ENCODE data around the gene ATP8B4.

DNA sequence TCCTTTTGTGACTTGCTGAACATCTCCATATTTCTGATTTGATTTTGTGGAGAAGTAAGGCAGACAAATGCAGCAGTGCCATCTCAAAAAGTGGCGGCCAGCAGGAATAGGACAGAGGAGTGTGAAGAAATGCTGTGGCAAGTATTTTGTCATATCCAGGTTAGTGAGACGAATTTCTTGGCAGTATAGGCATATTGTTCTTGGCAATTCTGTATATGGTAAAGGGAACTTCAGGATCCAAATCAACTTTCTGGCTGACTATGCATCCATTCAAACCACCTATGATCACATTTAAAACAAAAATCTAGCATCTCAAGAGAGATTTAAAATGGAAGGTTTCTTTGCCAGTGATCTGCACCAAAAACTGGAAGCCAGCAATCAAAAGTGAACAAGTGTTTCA, 270.2 kb downstream of the ATP8B4 start:
- no peak for TF ChIP-seq EZH2phosphoT487 (IDR thresholded peaks at IDR 0.05; ENCODE audit: insufficient read depth, low read depth)
- no peak for TF ChIP-seq EZH2 (IDR thresholded peaks at IDR 0.05; ENCODE audit: insufficient read depth, poor library complexity, severe bottlenecking)

Data from GM23248 (cell line).